Measurements from ENCODE around the gene RARB. TPM values are rescaled to one million over a fixed set of nuclear protein-coding genes. Genes with fewer than 3 reads are reported as not detected.

Gene RARB
- total RNA-seq, 1 experiment from 2014 or later, result not detected

GRCh38 chr3:25567388-25567787 is 139.3 kb downstream of the RARB start:
- Histone ChIP-seq H3K27ac (ENCODE audit: low read length) (no peak overlapping the region), H3F3A (ENCODE audit: low read length, unreplicated experiment) (no peaks in the 10 kb centered on the region), H3K36me3 (ENCODE audit: low read depth, low read length) (no peaks in the 10 kb centered on the region), H3K4me2 (ENCODE audit: low read length) (no peak overlapping the region), H4K20me1 (ENCODE audit: low read length) (no peaks in the 10 kb centered on the region), H3K9me3 (ENCODE audit: low read length) (no peaks in the 10 kb centered on the region), H3K79me2 (ENCODE audit: low read length) (no peaks in the 10 kb centered on the region), H2AFZ (ENCODE audit: low read length) (no peak overlapping the region), H3K27me3 (ENCODE audit: low read length) (peaks cover 19% of the 10 kb centered on the region), H3K9me2 (replicated peaks; ENCODE audit: low read length) (no peaks in the 10 kb centered on the region), H3K9ac (ENCODE audit: low read length) (no peak overlapping the region), H3K4me3 (ENCODE audit: low read length) (no peak overlapping the region), H3K4me1 (ENCODE audit: insufficient read depth, low read length) (no peaks in the 10 kb centered on the region)
- no peak for TF ChIP-seq EZH2 (IDR thresholded peaks at IDR 0.05; ENCODE audit: low read length, unreplicated experiment)
- no peak for TF ChIP-seq EZH2phosphoT487 (IDR thresholded peaks at IDR 0.05; ENCODE audit: borderline replicate concordance, low read length)
- ChIA-PET POLR2A (ENCODE audit: unreplicated experiment) (no interaction called here), CTCF (no interaction called here)
- DNase-seq (no peak), ATAC-seq (no peak)
- BruUV-seq (replicated peaks), result no TSS peak
- intact Hi-C loops (cut with micrococcal nuclease), result no loop called here

DNA sequence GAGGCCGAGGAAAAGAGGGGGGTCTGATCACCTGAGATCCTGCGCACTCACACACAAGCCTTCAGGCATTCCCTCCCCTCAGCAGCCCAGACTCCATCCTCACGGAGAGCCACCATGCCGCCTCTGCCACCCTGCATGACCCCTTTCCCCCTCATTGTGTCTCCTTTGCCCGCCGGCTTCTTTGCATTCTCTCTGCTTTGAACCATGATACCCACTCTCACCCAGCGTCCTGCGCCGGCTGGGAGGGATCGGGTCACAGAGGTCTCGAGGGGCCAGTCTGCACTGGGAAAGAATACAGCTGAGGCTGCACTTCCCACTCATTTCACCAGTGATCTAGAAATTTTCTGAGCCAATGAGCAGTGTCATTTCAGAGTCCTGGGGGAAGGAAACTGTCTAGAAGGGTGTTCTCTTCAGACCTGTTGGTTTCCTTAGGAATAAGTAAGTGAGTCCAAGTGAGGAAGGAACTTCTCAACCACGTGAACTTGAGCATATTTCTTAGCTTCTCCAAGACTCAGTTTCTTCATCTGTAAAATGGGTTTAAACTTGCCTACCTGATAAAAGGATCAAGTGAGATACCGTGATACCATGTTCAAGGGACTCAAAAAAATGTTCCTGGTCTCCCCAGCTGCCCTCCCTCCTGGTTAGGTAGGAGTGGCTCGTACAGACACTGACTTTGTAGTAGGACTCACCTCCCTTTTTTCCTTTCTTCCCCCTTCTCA is 139.9 kb downstream of the RARB start:
- H2AFZ ChIP-seq (ENCODE audit: low read length), result no peak overlapping the region
- no peaks in the 10 kb centered on the region for H3K4me1 ChIP-seq (ENCODE audit: insufficient read depth, low read length)
- H3K9me3 ChIP-seq (ENCODE audit: low read length), result no peaks in the 10 kb centered on the region
- DNase-seq (no peak), ATAC-seq (no peak)
- no peaks in the 10 kb centered on the region for H3K79me2 ChIP-seq (ENCODE audit: low read length)
- no peak overlapping the region for H3K27ac ChIP-seq (ENCODE audit: low read length)
- ChIA-PET CTCF (no interaction called here), POLR2A (ENCODE audit: unreplicated experiment) (no interaction called here)
- H3K4me3 ChIP-seq (ENCODE audit: low read length), result no peak overlapping the region
- no peaks in the 10 kb centered on the region for H3F3A ChIP-seq (ENCODE audit: low read length, unreplicated experiment)
- H4K20me1 ChIP-seq (ENCODE audit: low read length), result no peaks in the 10 kb centered on the region
- no peak overlapping the region for H3K4me2 ChIP-seq (ENCODE audit: low read length)
- no peaks in the 10 kb centered on the region for H3K9me2 ChIP-seq (replicated peaks; ENCODE audit: low read length)
- BruUV-seq (replicated peaks), result no TSS peak
- intact Hi-C loops (cut with micrococcal nuclease), result no loop called here
- H3K9ac ChIP-seq (ENCODE audit: low read length), result no peak overlapping the region
- TF ChIP-seq EZH2phosphoT487 (IDR thresholded peaks at IDR 0.05; ENCODE audit: borderline replicate concordance, low read length), result no peak
- H3K27me3 ChIP-seq (ENCODE audit: low read length), result peaks cover 13% of the 10 kb centered on the region; the same call in 1 of the 2 replicates
- no peaks in the 10 kb centered on the region for H3K36me3 ChIP-seq (ENCODE audit: low read depth, low read length)

GRCh38 chr3:25568525-25569078 is 140.5 kb downstream of the RARB start:
- Histone ChIP-seq H3K9me2 (replicated peaks; ENCODE audit: low read length) (no peaks in the 10 kb centered on the region), H3K4me2 (ENCODE audit: low read length) (no peak overlapping the region), H3K27me3 (ENCODE audit: low read length) (peaks cover 7% of the 10 kb centered on the region; the same call in 1 of the 2 replicates), H3K9me3 (ENCODE audit: low read length) (no peaks in the 10 kb centered on the region), H3K4me3 (ENCODE audit: low read length) (no peak overlapping the region), H3K27ac (ENCODE audit: low read length) (no peak overlapping the region), H3K79me2 (ENCODE audit: low read length) (no peaks in the 10 kb centered on the region), H2AFZ (ENCODE audit: low read length) (no peak overlapping the region), H4K20me1 (ENCODE audit: low read length) (no peaks in the 10 kb centered on the region), H3K4me1 (ENCODE audit: insufficient read depth, low read length) (no peaks in the 10 kb centered on the region), H3K36me3 (ENCODE audit: low read depth, low read length) (no peaks in the 10 kb centered on the region), H3K9ac (ENCODE audit: low read length) (no peak overlapping the region), H3F3A (ENCODE audit: low read length, unreplicated experiment) (no peaks in the 10 kb centered on the region)
- CTCF ChIA-PET, result no interaction called here
- ATAC-seq, result no peak
- DNase-seq, result no peak
- intact Hi-C loops (cut with micrococcal nuclease), result no loop called here
- POLR2A ChIA-PET (ENCODE audit: unreplicated experiment), result no interaction called here
- TF ChIP-seq, protein P1, sequence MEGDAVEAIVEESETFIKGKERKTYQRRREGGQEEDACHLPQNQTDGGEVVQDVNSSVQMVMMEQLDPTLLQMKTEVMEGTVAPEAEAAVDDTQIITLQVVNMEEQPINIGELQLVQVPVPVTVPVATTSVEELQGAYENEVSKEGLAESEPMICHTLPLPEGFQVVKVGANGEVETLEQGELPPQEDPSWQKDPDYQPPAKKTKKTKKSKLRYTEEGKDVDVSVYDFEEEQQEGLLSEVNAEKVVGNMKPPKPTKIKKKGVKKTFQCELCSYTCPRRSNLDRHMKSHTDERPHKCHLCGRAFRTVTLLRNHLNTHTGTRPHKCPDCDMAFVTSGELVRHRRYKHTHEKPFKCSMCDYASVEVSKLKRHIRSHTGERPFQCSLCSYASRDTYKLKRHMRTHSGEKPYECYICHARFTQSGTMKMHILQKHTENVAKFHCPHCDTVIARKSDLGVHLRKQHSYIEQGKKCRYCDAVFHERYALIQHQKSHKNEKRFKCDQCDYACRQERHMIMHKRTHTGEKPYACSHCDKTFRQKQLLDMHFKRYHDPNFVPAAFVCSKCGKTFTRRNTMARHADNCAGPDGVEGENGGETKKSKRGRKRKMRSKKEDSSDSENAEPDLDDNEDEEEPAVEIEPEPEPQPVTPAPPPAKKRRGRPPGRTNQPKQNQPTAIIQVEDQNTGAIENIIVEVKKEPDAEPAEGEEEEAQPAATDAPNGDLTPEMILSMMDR (conservative IDR thresholded peaks at IDR 0.05; ENCODE audit: low read depth, low read length), result no peak
- TF ChIP-seq EZH2 (IDR thresholded peaks at IDR 0.05; ENCODE audit: low read length, unreplicated experiment) (no peak), EZH2phosphoT487 (IDR thresholded peaks at IDR 0.05; ENCODE audit: borderline replicate concordance, low read length) (no peak)
- no TSS peak for BruUV-seq (replicated peaks)

Measured in PC-3 (cell line).